IMR-90 (cell line): ENCODE results near the gene GALNT13. TPM values are rescaled to one million over a fixed set of nuclear protein-coding genes. Genes with fewer than 3 reads are reported as not detected.

Source experiments
- ATAC-seq: fragments of 200-7000 bp; cut with Tn5 transposase; 2 replicates; pipeline ENCODE4 v1.9.1; 2020; ENCODE audit warnings: low read depth, mild to moderate bottlenecking, moderate library complexity
- BruUV-seq: library from RNA; stranded (reverse); fragments of 400-500 nt; replicated peaks from 2 replicates; lab custom pipeline; 2021; lab: Mats Ljungman, UMichigan
- CTCF ChIA-PET: fragments of 300-600 bp; formaldehyde crosslinking; extraction: SDS; loops from one replicate; lab custom pipeline; 2021; ENCODE audit warnings: antibody characterized with exemption; lab: Yijun Ruan, JAX
- POLR2A ChIA-PET: fragments of 300-600 bp; sonication (Branson Sonifier 250); formaldehyde crosslinking; loops from one replicate; lab custom pipeline; 2022; ENCODE audit warnings: antibody characterized with exemption; ENCODE audit not compliant: unreplicated experiment; lab: Charles Lee
- DNase-seq: peaks from one replicate; pipeline ENCODE4 v3.0.0; 2013
- H2AFZ ChIP-seq: replicated peaks from 2 replicates; pipeline ENCODE3; 2013; ENCODE audit warnings: low read length, mild to moderate bottlenecking; ENCODE audit not compliant: poor library complexity
- H2AK5ac ChIP-seq: 2 replicates; pipeline ENCODE4 v1.6.1; 2013; ENCODE audit warnings: low read depth, low read length, inconsistent platforms
- H2AK9ac ChIP-seq: replicated peaks from 2 replicates; pipeline ENCODE3; 2013; ENCODE audit warnings: mild to moderate bottlenecking, low read depth, low read length, moderate library complexity; ENCODE audit not compliant: poor library complexity
- H2BK120ac ChIP-seq: 2 replicates; pipeline ENCODE4 v1.6.1; 2013; ENCODE audit warnings: low read depth, low read length, inconsistent platforms
- H2BK15ac ChIP-seq: 3 replicates; pipeline ENCODE4 v1.6.1; 2013; ENCODE audit warnings: low read depth, low read length, inconsistent platforms
- H2BK20ac ChIP-seq: 2 replicates; pipeline ENCODE4 v1.6.1; 2013; ENCODE audit warnings: low read depth, mild to moderate bottlenecking, inconsistent platforms, low read length, moderate library complexity
- H2BK5ac ChIP-seq: 2 replicates; pipeline ENCODE4 v1.6.1; 2013; ENCODE audit warnings: mild to moderate bottlenecking, low read depth, low read length, inconsistent platforms; ENCODE audit not compliant: poor library complexity, severe bottlenecking
- H3K14ac ChIP-seq: replicated peaks from 2 replicates; pipeline ENCODE4 v1.6.1; 2013; ENCODE audit warnings: low read depth, low read length, inconsistent platforms
- H3K18ac ChIP-seq: 2 replicates; pipeline ENCODE4 v1.6.1; 2013; ENCODE audit warnings: low read depth, low read length, control low read depth
- H3K23ac ChIP-seq: 2 replicates; pipeline ENCODE4 v1.6.1; 2013; ENCODE audit warnings: low read depth, low read length, inconsistent platforms
- H3K27ac ChIP-seq: 2 replicates; pipeline ENCODE4 v1.5.1; 2013; ENCODE audit warnings: mild to moderate bottlenecking, control low read depth, low read length; ENCODE audit not compliant: insufficient read depth
- H3K27me3 ChIP-seq: 2 replicates; pipeline ENCODE4 v1.6.1; 2013; ENCODE audit warnings: low read length; ENCODE audit not compliant: control insufficient read depth, insufficient read depth
- H3K36me3 ChIP-seq: 2 replicates; pipeline ENCODE4 v1.6.1; 2013; ENCODE audit warnings: low read length, mixed read lengths; ENCODE audit not compliant: control insufficient read depth, insufficient read depth
- H3K4ac ChIP-seq: 2 replicates; pipeline ENCODE4 v1.6.1; 2013; ENCODE audit warnings: low read depth, low read length, inconsistent platforms
- H3K4me1 ChIP-seq: 2 replicates; pipeline ENCODE4 v1.6.1; 2013; ENCODE audit warnings: low read length, mixed read lengths; ENCODE audit not compliant: control insufficient read depth, insufficient read depth
- H3K4me2 ChIP-seq: 2 replicates; pipeline ENCODE4 v1.6.1; 2013; ENCODE audit warnings: low read depth, mild to moderate bottlenecking, control low read depth, low read length, moderate library complexity
- H3K4me3 ChIP-seq: 2 replicates; pipeline ENCODE4 v1.5.1; 2013; ENCODE audit warnings: low read depth, mild to moderate bottlenecking, control low read depth, low read length, moderate library complexity; ENCODE audit not compliant: insufficient read depth
- H3K56ac ChIP-seq: 2 replicates; pipeline ENCODE4 v1.6.1; 2013; ENCODE audit warnings: low read length, inconsistent platforms; ENCODE audit not compliant: insufficient read depth; ENCODE audit errors: extremely low read depth
- H3K79me1 ChIP-seq, 2 experiments: 2 replicates each; pipeline ENCODE4 v1.6.1; 2013; ENCODE audit warnings: low read length in 2 of 2, inconsistent platforms in 1 of 2, low read depth in 1 of 2
- H3K9ac ChIP-seq: 2 replicates; pipeline ENCODE4 v1.6.1; 2013; ENCODE audit warnings: low read depth, low read length, control low read depth
- H3K9me1 ChIP-seq: 2 replicates; pipeline ENCODE4 v1.6.1; 2013; ENCODE audit warnings: low read length, inconsistent platforms; ENCODE audit not compliant: insufficient read depth
- H3K9me3 ChIP-seq: 2 replicates; pipeline ENCODE4 v1.6.1; 2013; ENCODE audit warnings: low read length; ENCODE audit not compliant: control insufficient read depth, insufficient read depth
- H4K20me1 ChIP-seq: 2 replicates; pipeline ENCODE4 v1.6.1; 2013; ENCODE audit warnings: low read length, inconsistent platforms; ENCODE audit not compliant: insufficient read depth
- H4K5ac ChIP-seq: 2 replicates; pipeline ENCODE4 v1.6.1; 2013; ENCODE audit warnings: mild to moderate bottlenecking, low read depth, low read length, control low read depth
- H4K8ac ChIP-seq, 2 experiments: 2 replicates each; pipeline ENCODE4 v1.6.1; 2013; ENCODE audit warnings: low read depth in 2 of 2, low read length in 2 of 2, control low read depth in 1 of 2, inconsistent platforms in 1 of 2
- H4K91ac ChIP-seq: 2 replicates; pipeline ENCODE4 v1.6.1; 2013; ENCODE audit warnings: low read depth, low read length, inconsistent platforms; ENCODE audit not compliant: insufficient read depth
- BHLHE40 ChIP-seq: fragments of 150-350 bp; IDR thresholded peaks from 2 replicates; pipeline ENCODE4 v1.6.1; 2016; ENCODE audit warnings: mild to moderate bottlenecking, low read depth, low read length
- CEBPB ChIP-seq: IDR thresholded peaks from 2 replicates; pipeline ENCODE4 v1.6.1; 2012; ENCODE audit warnings: low read depth, low read length, improper control_type of control experiment
- CHD1 ChIP-seq: IDR thresholded peaks from 2 replicates; pipeline ENCODE4 v1.6.1; 2012; ENCODE audit warnings: low read depth, low read length, improper control_type of control experiment
- FOS ChIP-seq: fragments of 150-350 bp; IDR thresholded peaks from 2 replicates; pipeline ENCODE4 v1.6.1; 2016; ENCODE audit warnings: low read depth, low read length
- MAFK ChIP-seq: IDR thresholded peaks from 2 replicates; pipeline ENCODE4 v1.6.1; 2012; ENCODE audit warnings: low read depth, low read length, improper control_type of control experiment
- MAZ ChIP-seq: IDR thresholded peaks from 2 replicates; pipeline ENCODE4 v1.6.1; 2012; ENCODE audit warnings: low read depth, mild to moderate bottlenecking, low read length, improper control_type of control experiment, moderate library complexity, borderline replicate concordance
- MXI1 ChIP-seq: IDR thresholded peaks from 2 replicates; pipeline ENCODE4 v1.6.1; 2012; ENCODE audit warnings: low read depth, mild to moderate bottlenecking, low read length, moderate library complexity, borderline replicate concordance
- NFE2L2 ChIP-seq: fragments of 150-350 bp; IDR thresholded peaks from 2 replicates; pipeline ENCODE4 v1.6.1; 2016; ENCODE audit warnings: low read depth, mild to moderate bottlenecking, low read length
- POLR2A ChIP-seq: IDR thresholded peaks from 2 replicates; pipeline ENCODE4 v1.6.1; 2012; ENCODE audit warnings: mild to moderate bottlenecking, low read depth, low read length
- RAD21 ChIP-seq: IDR thresholded peaks from 2 replicates; pipeline ENCODE4 v1.6.1; 2012; ENCODE audit warnings: low read length, improper control_type of control experiment
- RCOR1 ChIP-seq: IDR thresholded peaks from 2 replicates; pipeline ENCODE4 v1.6.1; 2012; ENCODE audit warnings: mild to moderate bottlenecking, low read length, improper control_type of control experiment; ENCODE audit not compliant: insufficient replicate concordance
- RFX5 ChIP-seq: IDR thresholded peaks from 2 replicates; pipeline ENCODE4 v1.8.0; 2012; ENCODE audit warnings: low read depth, mild to moderate bottlenecking, low read length, moderate library complexity
- SMC3 ChIP-seq: fragments of 150-350 bp; IDR thresholded peaks from 2 replicates; pipeline ENCODE4 v1.6.1; 2016; ENCODE audit warnings: low read depth, mild to moderate bottlenecking, antibody characterized with exemption, low read length, moderate library complexity
- WGBS, 2 experiments: methylation state at CpG; one replicate each; pipeline versions ENCODE4 v1.1.5 to v1.1.7; 2013; ENCODE audit warnings: missing lambda C conversion rate in 2 of 2; ENCODE audit not compliant: insufficient read length in 1 of 2; ENCODE audit errors: extremely low coverage in 2 of 2; 5-methylcytosine and 5-hydroxymethylcytosine counted together
- dilution Hi-C: fragments of 300-500 bp; cut with HindIII; formaldehyde crosslinking; loops from one replicate; pipeline ENCODE4 v1.14.3; 2018; ENCODE audit warnings: low sequenced_read_pairs; ENCODE audit not compliant: unreplicated experiment
- in situ Hi-C: fragments of 300-500 bp; cut with MboI; formaldehyde crosslinking; loops from 3 replicates; pipeline ENCODE4 v1.14.3; 2019; ENCODE audit warnings: low sequenced_read_pairs, inconsistent platforms, mixed read lengths
- intact Hi-C: fragments of 100-400 bp; cut with micrococcal nuclease; formaldehyde crosslinking; loops from 2 replicates; pipeline ENCODE4 v1.10.0; 2022
- polyA plus RNA-seq, 3 experiments: library from polyadenylated mRNA; depleted of rRNA; stranded (reverse); fragments of >200 nt; gene quantifications; 2 replicates each; pipeline ENCODE4 v1.2.3, GENCODE V29; 2012; ENCODE audit warnings: low replicate concordance in 1 of 3
- total RNA-seq: library from RNA; depleted of rRNA; stranded (reverse); fragments of >200 nt; gene quantifications from 2 replicates; pipeline ENCODE4 v1.2.3, GENCODE V29; 2012
- TF ChIP-seq, protein P1 (sequence below): fragments of 150-350 bp; IDR thresholded peaks from 2 replicates; pipeline ENCODE4 v1.6.1; 2017; ENCODE audit warnings: mild to moderate bottlenecking, antibody characterized with exemption, low read length, low read depth
- TF ChIP-seq, protein P2 (sequence below): conservative IDR thresholded peaks from 2 replicates; pipeline ENCODE4 v1.5.1; 2012; ENCODE audit warnings: mild to moderate bottlenecking, low read depth, low read length, improper control_type of control experiment
- TF ChIP-seq, protein P3 (sequence below): fragments of 150-350 bp; IDR thresholded peaks from 2 replicates; pipeline ENCODE4 v1.6.1; 2016; ENCODE audit warnings: low read depth, mild to moderate bottlenecking, low read length, moderate library complexity, borderline replicate concordance

Gene GALNT13
- total and polyA plus RNA-seq, 2 of the 4 experiments (the other 2 are of a cell fraction): 0.03 TPM; not detected in 1

DNA sequence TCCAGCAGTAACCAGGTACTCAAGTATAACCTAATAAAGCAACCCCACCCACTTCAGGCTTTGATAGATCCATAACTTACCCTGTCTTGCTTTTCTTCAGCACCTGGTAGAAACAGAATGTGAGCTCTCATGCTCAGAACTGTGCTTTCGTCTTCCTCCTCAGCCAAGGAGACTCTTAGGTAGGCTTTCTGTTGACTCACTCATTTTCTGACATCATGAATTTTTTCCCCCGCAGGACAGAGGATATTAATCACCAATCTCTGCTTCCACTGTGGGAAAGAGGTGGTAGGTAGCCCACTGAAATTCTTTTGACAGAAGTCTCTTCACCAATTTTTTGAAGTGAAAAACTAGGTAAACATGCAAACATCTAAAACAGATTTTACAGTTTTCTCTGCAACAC lies 585.6 kb downstream of the GALNT13 start:
- no peak for TF ChIP-seq FOS
- TF ChIP-seq, protein P1, sequence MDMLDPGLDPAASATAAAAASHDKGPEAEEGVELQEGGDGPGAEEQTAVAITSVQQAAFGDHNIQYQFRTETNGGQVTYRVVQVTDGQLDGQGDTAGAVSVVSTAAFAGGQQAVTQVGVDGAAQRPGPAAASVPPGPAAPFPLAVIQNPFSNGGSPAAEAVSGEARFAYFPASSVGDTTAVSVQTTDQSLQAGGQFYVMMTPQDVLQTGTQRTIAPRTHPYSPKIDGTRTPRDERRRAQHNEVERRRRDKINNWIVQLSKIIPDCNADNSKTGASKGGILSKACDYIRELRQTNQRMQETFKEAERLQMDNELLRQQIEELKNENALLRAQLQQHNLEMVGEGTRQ: no peak
- no peak for TF ChIP-seq MAZ
- TF ChIP-seq CEBPB: no peak
- TF ChIP-seq RCOR1: no peak
- no peak for TF ChIP-seq MAFK
- no peak for TF ChIP-seq BHLHE40
- TF ChIP-seq NFE2L2: no peak
- TF ChIP-seq, protein P2, sequence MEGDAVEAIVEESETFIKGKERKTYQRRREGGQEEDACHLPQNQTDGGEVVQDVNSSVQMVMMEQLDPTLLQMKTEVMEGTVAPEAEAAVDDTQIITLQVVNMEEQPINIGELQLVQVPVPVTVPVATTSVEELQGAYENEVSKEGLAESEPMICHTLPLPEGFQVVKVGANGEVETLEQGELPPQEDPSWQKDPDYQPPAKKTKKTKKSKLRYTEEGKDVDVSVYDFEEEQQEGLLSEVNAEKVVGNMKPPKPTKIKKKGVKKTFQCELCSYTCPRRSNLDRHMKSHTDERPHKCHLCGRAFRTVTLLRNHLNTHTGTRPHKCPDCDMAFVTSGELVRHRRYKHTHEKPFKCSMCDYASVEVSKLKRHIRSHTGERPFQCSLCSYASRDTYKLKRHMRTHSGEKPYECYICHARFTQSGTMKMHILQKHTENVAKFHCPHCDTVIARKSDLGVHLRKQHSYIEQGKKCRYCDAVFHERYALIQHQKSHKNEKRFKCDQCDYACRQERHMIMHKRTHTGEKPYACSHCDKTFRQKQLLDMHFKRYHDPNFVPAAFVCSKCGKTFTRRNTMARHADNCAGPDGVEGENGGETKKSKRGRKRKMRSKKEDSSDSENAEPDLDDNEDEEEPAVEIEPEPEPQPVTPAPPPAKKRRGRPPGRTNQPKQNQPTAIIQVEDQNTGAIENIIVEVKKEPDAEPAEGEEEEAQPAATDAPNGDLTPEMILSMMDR: no peak
- no peak for TF ChIP-seq CHD1
- TF ChIP-seq POLR2A: no peak
- TF ChIP-seq MXI1: no peak
- TF ChIP-seq SMC3: no peak
- TF ChIP-seq RAD21: no peak
- no peak for TF ChIP-seq RFX5
- TF ChIP-seq, protein P3, sequence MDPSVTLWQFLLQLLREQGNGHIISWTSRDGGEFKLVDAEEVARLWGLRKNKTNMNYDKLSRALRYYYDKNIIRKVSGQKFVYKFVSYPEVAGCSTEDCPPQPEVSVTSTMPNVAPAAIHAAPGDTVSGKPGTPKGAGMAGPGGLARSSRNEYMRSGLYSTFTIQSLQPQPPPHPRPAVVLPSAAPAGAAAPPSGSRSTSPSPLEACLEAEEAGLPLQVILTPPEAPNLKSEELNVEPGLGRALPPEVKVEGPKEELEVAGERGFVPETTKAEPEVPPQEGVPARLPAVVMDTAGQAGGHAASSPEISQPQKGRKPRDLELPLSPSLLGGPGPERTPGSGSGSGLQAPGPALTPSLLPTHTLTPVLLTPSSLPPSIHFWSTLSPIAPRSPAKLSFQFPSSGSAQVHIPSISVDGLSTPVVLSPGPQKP: no peak
- Histone ChIP-seq H3K79me1 (no peaks in the 10 kb centered on the region), H3K36me3 (no peaks in the 10 kb centered on the region), H2AFZ (no peak overlapping the region), H2AK5ac (no peak overlapping the region), H2BK20ac (no peak overlapping the region), H3K4me2 (no peak overlapping the region), H3K18ac (no peak overlapping the region), H3K56ac (no peak overlapping the region), H3K4me3 (no peak overlapping the region), H3K27me3 (no peaks in the 10 kb centered on the region), H4K91ac (no peak overlapping the region), H3K4ac (no peak overlapping the region), H2BK120ac (no peak overlapping the region), H3K9me1 (no peaks in the 10 kb centered on the region), H3K4me1 (no peaks in the 10 kb centered on the region), H4K8ac (no peak overlapping the region), H2BK5ac (no peak overlapping the region), H3K27ac (no peak overlapping the region), H4K20me1 (no peaks in the 10 kb centered on the region), H3K9me3 (peaks cover 3% of the 10 kb centered on the region; the same call in 1 of the 2 replicates), H2BK15ac (no peak overlapping the region), H3K9ac (no peak overlapping the region), H3K23ac (no peak overlapping the region), H3K14ac (no peak overlapping the region), H4K5ac (no peak overlapping the region), H2AK9ac (no peak overlapping the region)
- intact Hi-C loops: no loop called here
- BruUV-seq: no TSS peak
- no peak for ATAC-seq
- no CpG with 5 or more reads among the region's 2 CpGs for WGBS, 2 experiments
- POLR2A ChIA-PET: no interaction called here
- no peak for DNase-seq
- dilution Hi-C loops: no loop called here
- in situ Hi-C loops: no loop called here
- CTCF ChIA-PET: no interaction called here
